GM23338 (cell line): ENCODE measurements around the gene CYP2J2. TPM values are rescaled to one million over a fixed set of nuclear protein-coding genes. Genes with fewer than 3 reads are reported as not detected.

ENCODE experiments used
- ATAC-seq: fragments of 200-7000 bp; cut with Tn5 transposase; 3 replicates; pipeline ENCODE4 v1.9.1; 2020
- DNase-seq: peaks from one replicate; pipeline ENCODE4 v3.0.0-alpha.2; 2015; ENCODE audit warnings: low spot score
- H2AFZ ChIP-seq: fragments of 200-600 bp; sonication (generic); 2 replicates; pipeline ENCODE4 v1.8.0; 2016; ENCODE audit warnings: antibody characterized with exemption, mild to moderate bottlenecking, moderate library complexity
- H3F3A ChIP-seq: fragments of 200-600 bp; sonication (generic); replicated peaks from 2 replicates; pipeline ENCODE4 v1.8.0; 2017; ENCODE audit warnings: antibody characterized with exemption, mixed run types, low read depth
- H3K27ac ChIP-seq: fragments of 200-600 bp; sonication (generic); 2 replicates; pipeline ENCODE4 v1.6.1; 2016; ENCODE audit warnings: low read depth
- H3K27me3 ChIP-seq: fragments of 200-600 bp; sonication (generic); 2 replicates; pipeline ENCODE4 v1.8.0; 2016; ENCODE audit warnings: mild to moderate bottlenecking, mixed run types, moderate library complexity; ENCODE audit not compliant: insufficient read depth
- H3K36me3 ChIP-seq: fragments of 200-600 bp; sonication (generic); 2 replicates; pipeline ENCODE4 v1.8.0; 2016; ENCODE audit warnings: mild to moderate bottlenecking; ENCODE audit not compliant: insufficient read depth
- H3K4me1 ChIP-seq: fragments of 200-600 bp; sonication (generic); 2 replicates; pipeline ENCODE4 v1.8.0; 2016; ENCODE audit warnings: mild to moderate bottlenecking, moderate library complexity; ENCODE audit not compliant: insufficient read depth
- H3K4me2 ChIP-seq: fragments of 200-600 bp; sonication (generic); 2 replicates; pipeline ENCODE4 v1.7.1; 2017; ENCODE audit warnings: mixed run types
- H3K4me3 ChIP-seq: fragments of 200-600 bp; sonication (generic); 2 replicates; pipeline ENCODE4 v1.6.1; 2016; ENCODE audit warnings: mixed run types
- H3K79me2 ChIP-seq: fragments of 200-600 bp; sonication (generic); replicated peaks from 2 replicates; pipeline ENCODE4 v1.8.0; 2017; ENCODE audit warnings: mild to moderate bottlenecking; ENCODE audit not compliant: insufficient read depth
- H3K9me2 ChIP-seq: fragments of 200-600 bp; sonication (generic); 2 replicates; pipeline ENCODE4 v1.8.0; 2017; ENCODE audit not compliant: insufficient read depth
- H4K20me1 ChIP-seq: fragments of 200-600 bp; sonication (generic); replicated peaks from 2 replicates; pipeline ENCODE4 v1.8.0; 2017; ENCODE audit warnings: mild to moderate bottlenecking; ENCODE audit not compliant: insufficient read depth
- H3K27ac Mint-ChIP-seq: 2 replicates; pipeline ENCODE4 v1.8.0; 2020; ENCODE audit warnings: inconsistent platforms, mild to moderate bottlenecking, moderate library complexity, mixed read lengths
- H3K27me3 Mint-ChIP-seq: 3 replicates; pipeline ENCODE4 v1.8.0; 2022; ENCODE audit warnings: low read depth, mild to moderate bottlenecking, moderate library complexity, mixed read lengths, inconsistent platforms; ENCODE audit not compliant: insufficient read depth, poor library complexity
- H3K36me3 Mint-ChIP-seq: 3 replicates; pipeline ENCODE4 v1.8.0; 2021; ENCODE audit warnings: low read depth, mild to moderate bottlenecking, inconsistent platforms, moderate library complexity, mixed read lengths
- H3K4me1 Mint-ChIP-seq: 3 replicates; pipeline ENCODE4 v1.8.0; 2020; ENCODE audit warnings: mild to moderate bottlenecking, inconsistent platforms, mixed read lengths
- H3K4me3 Mint-ChIP-seq: 3 replicates; pipeline ENCODE4 v1.8.0; 2021; ENCODE audit warnings: moderate library complexity, mild to moderate bottlenecking, inconsistent platforms, mixed read lengths
- H3K9me3 Mint-ChIP-seq: 3 replicates; pipeline ENCODE4 v1.8.0; 2020; ENCODE audit warnings: moderate library complexity, mild to moderate bottlenecking, inconsistent platforms, mixed read lengths
- CTCF ChIP-seq, 2 experiments: fragments of 200-600 bp in 1 of 2; sonication (generic) in 1 of 2; conservative IDR thresholded peaks; 2 replicates each; pipeline versions ENCODE4 v1.5.1 to v1.6.1; 2016 to 2017; ENCODE audit warnings: antibody characterized with exemption in 2 of 2, low read depth in 2 of 2, mild to moderate bottlenecking in 2 of 2, moderate library complexity in 1 of 2
- POLR2AphosphoS5 ChIP-seq: IDR thresholded peaks from 2 replicates; pipeline ENCODE4 v1.6.1; 2016; ENCODE audit warnings: antibody characterized with exemption, low read depth
- REST ChIP-seq: IDR thresholded peaks from one replicate; pipeline ENCODE4 v1.6.1; 2018; ENCODE audit warnings: antibody characterized with exemption; ENCODE audit not compliant: unreplicated experiment
- ZNF331 ChIP-seq: fragments of 250-450 bp; sonication (Bioruptor Pico); IDR thresholded peaks from 2 replicates; pipeline ENCODE4 v1.5.0; 2020; ENCODE audit warnings: low read depth, mild to moderate bottlenecking, moderate library complexity
- polyA plus RNA-seq: library from polyadenylated mRNA; unstranded; fragments of >200 nt; fragmentation: Nextera tagmentation; extraction: Ambion mirVana; gene quantifications from 2 replicates; pipeline ENCODE4 v1.2.1, GENCODE V29; 2016
- total RNA-seq: library from RNA; depleted of rRNA; stranded (reverse); fragments of >200 nt; shearing (Covaris generic); gene quantifications from 2 replicates; pipeline ENCODE4 v1.2.3, GENCODE V29; 2014
- TF ChIP-seq, protein P1 (sequence below): fragments of 250-450 bp; sonication (Bioruptor Pico); IDR thresholded peaks from 2 replicates; pipeline ENCODE4 v1.5.0; 2020; ENCODE audit warnings: mild to moderate bottlenecking, moderate library complexity

The CYP2J2 gene
- total and polyA plus RNA-seq, 2 experiments from 2014 or later = 1.4 to 1.5 TPM

DNA sequence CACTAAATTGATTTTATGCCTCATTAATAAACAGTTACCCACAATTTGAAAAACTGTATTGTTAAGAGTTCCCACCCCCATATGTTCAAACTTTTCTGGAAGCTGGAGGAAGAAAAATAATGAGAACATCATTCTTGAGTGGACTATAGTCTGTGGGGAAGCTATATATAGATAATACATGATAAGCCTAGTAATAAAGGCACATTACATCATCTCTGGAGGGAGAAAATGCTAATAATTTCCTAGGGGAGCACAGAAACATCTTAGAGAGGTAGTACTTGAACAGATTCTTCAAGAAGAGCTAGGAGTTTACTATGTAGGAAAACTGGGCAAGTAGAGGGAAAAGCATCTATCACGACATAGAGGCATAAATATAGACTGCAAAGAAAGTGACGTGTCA lies 19.6 kb downstream of the CYP2J2 start (continued):
- no peak for TF ChIP-seq REST
- TF ChIP-seq CTCF (conservative IDR thresholded peaks at IDR 0.05; ENCODE audit: low read depth in 2 of 2) = no peak
- no peak for TF ChIP-seq ZNF331 (CRISPR knock-in tag)
- TF ChIP-seq POLR2AphosphoS5 = no peak

DNA sequence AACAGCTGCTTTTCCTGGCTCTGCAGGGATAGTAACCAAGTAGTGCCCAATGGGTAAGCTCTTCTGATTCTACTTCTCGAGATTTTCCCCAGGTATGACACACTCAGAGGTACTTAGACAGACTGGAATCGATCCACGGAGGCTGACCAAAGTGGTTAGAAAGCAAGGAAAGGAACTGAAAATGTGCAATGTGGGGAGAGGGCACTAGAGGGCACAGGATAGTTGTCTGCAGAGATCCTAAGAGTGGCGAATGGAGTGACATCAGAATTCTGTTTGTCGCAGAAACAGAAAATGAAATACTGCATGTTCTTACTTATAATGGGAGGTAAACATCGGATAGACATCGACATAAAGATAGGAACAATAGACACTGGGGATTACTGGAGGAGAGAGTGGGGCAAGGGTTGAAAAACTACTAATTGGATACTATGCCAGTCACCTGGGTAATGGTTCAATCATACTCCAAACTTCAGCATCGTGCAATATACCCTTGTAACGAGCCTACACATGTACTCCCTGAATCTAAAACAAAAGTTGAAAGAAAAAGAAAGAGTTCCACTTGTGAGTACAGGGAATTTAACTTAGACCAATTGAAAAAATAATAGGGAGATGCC lies 23.3 kb downstream of the CYP2J2 start:
- Histone ChIP-seq H2AFZ (no peak overlapping the region), H3K27me3 (no peaks in the 10 kb centered on the region), H3F3A (no peaks in the 10 kb centered on the region), H4K20me1 (no peaks in the 10 kb centered on the region), H3K27ac (no peak overlapping the region), H3K79me2 (no peaks in the 10 kb centered on the region), H3K36me3 (no peaks in the 10 kb centered on the region), H3K9me2 (0 out of 2 replicates have a peak, but pooled peaks cover 4% of the 10 kb centered on the region), H3K4me1 (peaks cover 10% of the 10 kb centered on the region), H3K4me2 (no peak overlapping the region), H3K4me3 (no peak overlapping the region)
- H3K27me3 Mint-ChIP-seq = peaks cover 1% of the 10 kb centered on the region
- peaks cover 12% of the 10 kb centered on the region for H3K4me1 Mint-ChIP-seq
- H3K9me3 Mint-ChIP-seq = no peaks in the 10 kb centered on the region; the same call in 2 of the 3 replicates
- H3K36me3 Mint-ChIP-seq = no peaks in the 10 kb centered on the region
- peak; percentile 61 to 77 for TF ChIP-seq CTCF (conservative IDR thresholded peaks at IDR 0.05; ENCODE audit: low read depth in 2 of 2)
- TF ChIP-seq, protein P1, sequence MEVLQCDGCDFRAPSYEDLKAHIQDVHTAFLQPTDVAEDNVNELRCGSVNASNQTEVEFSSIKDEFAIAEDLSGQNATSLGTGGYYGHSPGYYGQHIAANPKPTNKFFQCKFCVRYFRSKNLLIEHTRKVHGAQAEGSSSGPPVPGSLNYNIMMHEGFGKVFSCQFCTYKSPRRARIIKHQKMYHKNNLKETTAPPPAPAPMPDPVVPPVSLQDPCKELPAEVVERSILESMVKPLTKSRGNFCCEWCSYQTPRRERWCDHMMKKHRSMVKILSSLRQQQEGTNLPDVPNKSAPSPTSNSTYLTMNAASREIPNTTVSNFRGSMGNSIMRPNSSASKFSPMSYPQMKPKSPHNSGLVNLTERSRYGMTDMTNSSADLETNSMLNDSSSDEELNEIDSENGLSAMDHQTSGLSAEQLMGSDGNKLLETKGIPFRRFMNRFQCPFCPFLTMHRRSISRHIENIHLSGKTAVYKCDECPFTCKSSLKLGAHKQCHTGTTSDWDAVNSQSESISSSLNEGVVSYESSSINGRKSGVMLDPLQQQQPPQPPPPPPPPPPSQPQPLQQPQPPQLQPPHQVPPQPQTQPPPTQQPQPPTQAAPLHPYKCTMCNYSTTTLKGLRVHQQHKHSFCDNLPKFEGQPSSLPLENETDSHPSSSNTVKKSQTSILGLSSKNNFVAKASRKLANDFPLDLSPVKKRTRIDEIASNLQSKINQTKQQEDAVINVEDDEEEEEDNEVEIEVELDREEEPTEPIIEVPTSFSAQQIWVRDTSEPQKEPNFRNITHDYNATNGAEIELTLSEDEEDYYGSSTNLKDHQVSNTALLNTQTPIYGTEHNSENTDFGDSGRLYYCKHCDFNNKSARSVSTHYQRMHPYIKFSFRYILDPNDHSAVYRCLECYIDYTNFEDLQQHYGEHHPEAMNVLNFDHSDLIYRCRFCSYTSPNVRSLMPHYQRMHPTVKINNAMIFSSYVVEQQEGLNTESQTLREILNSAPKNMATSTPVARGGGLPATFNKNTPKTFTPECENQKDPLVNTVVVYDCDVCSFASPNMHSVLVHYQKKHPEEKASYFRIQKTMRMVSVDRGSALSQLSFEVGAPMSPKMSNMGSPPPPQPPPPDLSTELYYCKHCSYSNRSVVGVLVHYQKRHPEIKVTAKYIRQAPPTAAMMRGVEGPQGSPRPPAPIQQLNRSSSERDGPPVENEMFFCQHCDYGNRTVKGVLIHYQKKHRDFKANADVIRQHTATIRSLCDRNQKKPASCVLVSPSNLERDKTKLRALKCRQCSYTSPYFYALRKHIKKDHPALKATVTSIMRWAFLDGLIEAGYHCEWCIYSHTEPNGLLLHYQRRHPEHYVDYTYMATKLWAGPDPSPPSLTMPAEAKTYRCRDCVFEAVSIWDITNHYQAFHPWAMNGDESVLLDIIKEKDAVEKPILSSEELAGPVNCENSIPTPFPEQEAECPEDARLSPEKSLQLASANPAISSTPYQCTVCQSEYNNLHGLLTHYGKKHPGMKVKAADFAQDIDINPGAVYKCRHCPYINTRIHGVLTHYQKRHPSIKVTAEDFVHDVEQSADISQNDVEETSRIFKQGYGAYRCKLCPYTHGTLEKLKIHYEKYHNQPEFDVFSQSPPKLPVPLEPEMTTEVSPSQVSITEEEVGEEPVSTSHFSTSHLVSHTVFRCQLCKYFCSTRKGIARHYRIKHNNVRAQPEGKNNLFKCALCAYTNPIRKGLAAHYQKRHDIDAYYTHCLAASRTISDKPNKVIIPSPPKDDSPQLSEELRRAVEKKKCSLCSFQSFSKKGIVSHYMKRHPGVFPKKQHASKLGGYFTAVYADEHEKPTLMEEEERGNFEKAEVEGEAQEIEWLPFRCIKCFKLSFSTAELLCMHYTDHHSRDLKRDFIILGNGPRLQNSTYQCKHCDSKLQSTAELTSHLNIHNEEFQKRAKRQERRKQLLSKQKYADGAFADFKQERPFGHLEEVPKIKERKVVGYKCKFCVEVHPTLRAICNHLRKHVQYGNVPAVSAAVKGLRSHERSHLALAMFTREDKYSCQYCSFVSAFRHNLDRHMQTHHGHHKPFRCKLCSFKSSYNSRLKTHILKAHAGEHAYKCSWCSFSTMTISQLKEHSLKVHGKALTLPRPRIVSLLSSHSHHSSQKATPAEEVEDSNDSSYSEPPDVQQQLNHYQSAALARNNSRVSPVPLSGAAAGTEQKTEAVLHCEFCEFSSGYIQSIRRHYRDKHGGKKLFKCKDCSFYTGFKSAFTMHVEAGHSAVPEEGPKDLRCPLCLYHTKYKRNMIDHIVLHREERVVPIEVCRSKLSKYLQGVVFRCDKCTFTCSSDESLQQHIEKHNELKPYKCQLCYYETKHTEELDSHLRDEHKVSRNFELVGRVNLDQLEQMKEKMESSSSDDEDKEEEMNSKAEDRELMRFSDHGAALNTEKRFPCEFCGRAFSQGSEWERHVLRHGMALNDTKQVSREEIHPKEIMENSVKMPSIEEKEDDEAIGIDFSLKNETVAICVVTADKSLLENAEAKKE (CRISPR knock-in tag) = no peak
- ATAC-seq = peak; percentile 86
- H3K27ac Mint-ChIP-seq = no peak overlapping the region
- no peak overlapping the region for H3K4me3 Mint-ChIP-seq
- DNase-seq = peak; percentile 75
